Measurements from ENCODE around the gene MARCKSL1. TPM values are rescaled to one million over a fixed set of nuclear protein-coding genes. Genes with fewer than 3 reads are reported as not detected.

MARCKSL1 gene
- total and polyA plus RNA-seq, 2 of the 13 experiments (the other 11 are each of a cell fraction or from before 2014, with no cell fraction given): 81.9 to 155 TPM

- TF ChIP-seq, protein P1, sequence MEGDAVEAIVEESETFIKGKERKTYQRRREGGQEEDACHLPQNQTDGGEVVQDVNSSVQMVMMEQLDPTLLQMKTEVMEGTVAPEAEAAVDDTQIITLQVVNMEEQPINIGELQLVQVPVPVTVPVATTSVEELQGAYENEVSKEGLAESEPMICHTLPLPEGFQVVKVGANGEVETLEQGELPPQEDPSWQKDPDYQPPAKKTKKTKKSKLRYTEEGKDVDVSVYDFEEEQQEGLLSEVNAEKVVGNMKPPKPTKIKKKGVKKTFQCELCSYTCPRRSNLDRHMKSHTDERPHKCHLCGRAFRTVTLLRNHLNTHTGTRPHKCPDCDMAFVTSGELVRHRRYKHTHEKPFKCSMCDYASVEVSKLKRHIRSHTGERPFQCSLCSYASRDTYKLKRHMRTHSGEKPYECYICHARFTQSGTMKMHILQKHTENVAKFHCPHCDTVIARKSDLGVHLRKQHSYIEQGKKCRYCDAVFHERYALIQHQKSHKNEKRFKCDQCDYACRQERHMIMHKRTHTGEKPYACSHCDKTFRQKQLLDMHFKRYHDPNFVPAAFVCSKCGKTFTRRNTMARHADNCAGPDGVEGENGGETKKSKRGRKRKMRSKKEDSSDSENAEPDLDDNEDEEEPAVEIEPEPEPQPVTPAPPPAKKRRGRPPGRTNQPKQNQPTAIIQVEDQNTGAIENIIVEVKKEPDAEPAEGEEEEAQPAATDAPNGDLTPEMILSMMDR (CRISPR knock-in tag; IDR thresholded peaks at IDR 0.05): peak; percentile 39
- TF ChIP-seq RXRA (CRISPR knock-in tag; IDR thresholded peaks at IDR 0.05) (0 out of 2 replicates have a peak, but pooled peaks have one; percentile 10), MAZ (IDR thresholded peaks at IDR 0.05; ENCODE audit: borderline replicate concordance, low read depth, low read length) (no peak; the same call in 1 of the 2 replicates), MAZ (CRISPR knock-in tag; IDR thresholded peaks at IDR 0.05; ENCODE audit: low read depth) (0 out of 2 replicates have a peak, but pooled peaks have one; percentile 34), IRF9 (CRISPR knock-in tag; IDR thresholded peaks at IDR 0.05; ENCODE audit: borderline replicate concordance) (peak; percentile 16; the same call in 1 of the 2 replicates), ZNF331 (CRISPR knock-in tag; IDR thresholded peaks at IDR 0.05) (no peak), ZZZ3 (CRISPR knock-in tag; IDR thresholded peaks at IDR 0.05; ENCODE audit: borderline replicate concordance) (no peak), HMG20B (CRISPR knock-in tag; conservative IDR thresholded peaks at IDR 0.05) (no peak), RBM22 (optimal IDR thresholded peaks at IDR 0.05; ENCODE audit: low read length) (no peak), ZNF703 (CRISPR knock-in tag; IDR thresholded peaks at IDR 0.05; ENCODE audit: borderline replicate concordance) (peak; percentile 53; the same call in 1 of the 2 replicates), BHLHE40 (IDR thresholded peaks at IDR 0.05; ENCODE audit: low read length) (peak; percentile 99), PAF1 (CRISPR knock-in tag; IDR thresholded peaks at IDR 0.05) (no peak), XRCC5 (optimal IDR thresholded peaks at IDR 0.05; ENCODE audit: low read length) (peak; percentile 25), SMAD3 (CRISPR knock-in tag; IDR thresholded peaks at IDR 0.05) (no peak), THAP11 (CRISPR knock-in tag; IDR thresholded peaks at IDR 0.05) (peak; percentile 26; the same call in 1 of the 2 replicates), ZNF552 (CRISPR knock-in tag; IDR thresholded peaks at IDR 0.05; ENCODE audit: borderline replicate concordance) (no peak), NAIF1 (CRISPR knock-in tag; IDR thresholded peaks at IDR 0.05; ENCODE audit: borderline replicate concordance) (no peak)
- TF ChIP-seq, protein P2, sequence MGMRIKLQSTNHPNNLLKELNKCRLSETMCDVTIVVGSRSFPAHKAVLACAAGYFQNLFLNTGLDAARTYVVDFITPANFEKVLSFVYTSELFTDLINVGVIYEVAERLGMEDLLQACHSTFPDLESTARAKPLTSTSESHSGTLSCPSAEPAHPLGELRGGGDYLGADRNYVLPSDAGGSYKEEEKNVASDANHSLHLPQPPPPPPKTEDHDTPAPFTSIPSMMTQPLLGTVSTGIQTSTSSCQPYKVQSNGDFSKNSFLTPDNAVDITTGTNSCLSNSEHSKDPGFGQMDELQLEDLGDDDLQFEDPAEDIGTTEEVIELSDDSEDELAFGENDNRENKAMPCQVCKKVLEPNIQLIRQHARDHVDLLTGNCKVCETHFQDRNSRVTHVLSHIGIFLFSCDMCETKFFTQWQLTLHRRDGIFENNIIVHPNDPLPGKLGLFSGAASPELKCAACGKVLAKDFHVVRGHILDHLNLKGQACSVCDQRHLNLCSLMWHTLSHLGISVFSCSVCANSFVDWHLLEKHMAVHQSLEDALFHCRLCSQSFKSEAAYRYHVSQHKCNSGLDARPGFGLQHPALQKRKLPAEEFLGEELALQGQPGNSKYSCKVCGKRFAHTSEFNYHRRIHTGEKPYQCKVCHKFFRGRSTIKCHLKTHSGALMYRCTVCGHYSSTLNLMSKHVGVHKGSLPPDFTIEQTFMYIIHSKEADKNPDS (CRISPR knock-in tag; IDR thresholded peaks at IDR 0.05): no peak
- TF ChIP-seq, protein P3, sequence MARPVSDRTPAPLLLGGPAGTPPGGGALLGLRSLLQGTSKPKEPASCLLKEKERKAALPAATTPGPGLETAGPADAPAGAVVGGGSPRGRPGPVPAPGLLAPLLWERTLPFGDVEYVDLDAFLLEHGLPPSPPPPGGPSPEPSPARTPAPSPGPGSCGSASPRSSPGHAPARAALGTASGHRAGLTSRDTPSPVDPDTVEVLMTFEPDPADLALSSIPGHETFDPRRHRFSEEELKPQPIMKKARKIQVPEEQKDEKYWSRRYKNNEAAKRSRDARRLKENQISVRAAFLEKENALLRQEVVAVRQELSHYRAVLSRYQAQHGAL (CRISPR knock-in tag; IDR thresholded peaks at IDR 0.05; ENCODE audit: not compliant biosample characterization): peak; percentile 23
These were observed 15.6 kb upstream of the MARCKSL1 start (continued) for GRCh38 chr1:32351399-32352238.

Data from HepG2 (cell line).